Endothelial cell of umbilical vein (primary cell): ENCODE measurements around the gene UTRN. TPM values are rescaled to one million over a fixed set of nuclear protein-coding genes. Genes with fewer than 3 reads are reported as not detected.
A peak's percentile ranks its signal among the peaks of the same experiment; 100 is the strongest.

ENCODE experiments used
- BruUV-seq: library from RNA; stranded (reverse); fragments of 400-500 nt; replicated peaks from 2 replicates; lab custom pipeline; 2021; lab: Mats Ljungman, UMichigan
- CTCF ChIA-PET: fragments of 300-600, 350-600 bp; sonication (Branson Sonifier 250); formaldehyde crosslinking; loops from one replicate; lab custom pipeline; 2021; ENCODE audit warnings: antibody characterized with exemption, inconsistent platforms; lab: Charles Lee
- POLR2A ChIA-PET: fragments of 300-600, 350-600 bp; sonication (Branson Sonifier 250); formaldehyde crosslinking; loops from one replicate; lab custom pipeline; 2021; ENCODE audit warnings: antibody characterized with exemption, inconsistent platforms; lab: Charles Lee
- DNase-seq: peaks from one replicate; pipeline ENCODE4 v3.0.0-alpha.2; 2011; ENCODE audit warnings: low read depth, low spot score
- FAIRE-seq: peaks from 2 replicates; lab custom pipeline; 2011; peaks lifted over from hg19 to GRCh38; lab: Jason Lieb, UNC
- H2AFZ ChIP-seq: 2 replicates; pipeline ENCODE4 v1.6.0; 2012; ENCODE audit warnings: low read depth, low read length, control low read depth, inconsistent platforms
- H3K27ac ChIP-seq: 2 replicates; pipeline ENCODE4 v1.5.1; 2011; ENCODE audit warnings: low read depth, mild to moderate bottlenecking, control low read depth, low read length, moderate library complexity; ENCODE audit not compliant: insufficient read depth
- H3K27me3 ChIP-seq, 2 experiments: 2 replicates each; pipeline versions ENCODE4 v1.6.0 to v1.6.1; 2011; ENCODE audit warnings: low read length in 2 of 2, mixed read lengths in 1 of 2; ENCODE audit not compliant: control insufficient read depth in 2 of 2, insufficient read depth in 2 of 2
- H3K36me3 ChIP-seq, 2 experiments: 2 replicates in 1 of 2; 3 replicates in 1 of 2; pipeline ENCODE4 v1.5.1; 2011; ENCODE audit warnings: low read length in 2 of 2, mild to moderate bottlenecking in 1 of 2, moderate library complexity in 1 of 2; ENCODE audit not compliant: control insufficient read depth in 2 of 2, insufficient read depth in 2 of 2; ENCODE audit errors: extremely low read depth in 1 of 2
- H3K4me1 ChIP-seq: 3 replicates; pipeline ENCODE4 v1.5.1; 2011; ENCODE audit warnings: mild to moderate bottlenecking, low read length; ENCODE audit not compliant: control insufficient read depth, insufficient read depth; ENCODE audit errors: extremely low read depth
- H3K4me2 ChIP-seq: 2 replicates; pipeline ENCODE4 v1.6.1; 2011; ENCODE audit warnings: low read length, control low read depth, mixed read lengths; ENCODE audit not compliant: insufficient read depth
- H3K4me3 ChIP-seq, 3 experiments: fragments of 200-600 bp in 1 of 3; sonication (generic), shearing (Covaris generic) in 1 of 3; replicated peaks in 1 of 3; 2 replicates each; pipeline ENCODE4 v1.5.1; 2011 to 2016; ENCODE audit warnings: control low read depth in 3 of 3, low read length in 3 of 3, mild to moderate bottlenecking in 2 of 3, inconsistent platforms in 1 of 3, low read depth in 1 of 3, moderate library complexity in 1 of 3; ENCODE audit not compliant: insufficient read depth in 1 of 3
- H3K79me2 ChIP-seq: 2 replicates; pipeline ENCODE4 v1.6.0; 2012; ENCODE audit warnings: low read length, inconsistent platforms; ENCODE audit not compliant: control insufficient read depth, insufficient read depth
- H3K9ac ChIP-seq: replicated peaks from 2 replicates; pipeline ENCODE3; 2011; ENCODE audit warnings: low read length, control low read depth; ENCODE audit not compliant: insufficient read depth; ENCODE audit errors: extremely low read depth
- H3K9me1 ChIP-seq: replicated peaks from 3 replicates; pipeline ENCODE4 v1.6.0; 2011; ENCODE audit warnings: mild to moderate bottlenecking, low read length; ENCODE audit not compliant: control insufficient read depth, insufficient read depth; ENCODE audit errors: extremely low read depth
- H3K9me3 ChIP-seq: replicated peaks from 2 replicates; pipeline ENCODE4 v1.5.1; 2012; ENCODE audit warnings: low read length, inconsistent platforms; ENCODE audit not compliant: control insufficient read depth, insufficient read depth
- H4K20me1 ChIP-seq: replicated peaks from 2 replicates; pipeline ENCODE3; 2011; ENCODE audit warnings: mild to moderate bottlenecking, low read length; ENCODE audit not compliant: control insufficient read depth, insufficient read depth; ENCODE audit errors: extremely low read depth
- EZH2 ChIP-seq: IDR thresholded peaks from 2 replicates; pipeline ENCODE4 v1.6.1; 2012; ENCODE audit warnings: borderline replicate concordance, low read depth, mild to moderate bottlenecking, moderate library complexity, low read length, inconsistent platforms; ENCODE audit not compliant: severe bottlenecking
- FOS ChIP-seq: IDR thresholded peaks from 2 replicates; pipeline ENCODE4 v1.6.1; 2011; ENCODE audit warnings: mild to moderate bottlenecking, low read length, moderate library complexity, borderline replicate concordance; ENCODE audit not compliant: insufficient read depth
- GATA2 ChIP-seq: IDR thresholded peaks from 2 replicates; pipeline ENCODE4 v1.7.0; 2011; ENCODE audit warnings: low read depth, mild to moderate bottlenecking, moderate library complexity, mixed read lengths, low read length; ENCODE audit not compliant: insufficient read length, insufficient read depth
- JUN ChIP-seq: IDR thresholded peaks from 2 replicates; pipeline ENCODE4 v1.6.1; 2011; ENCODE audit warnings: borderline replicate concordance, low read depth; ENCODE audit not compliant: insufficient read length, insufficient read depth
- MYC ChIP-seq: IDR thresholded peaks from one replicate; pipeline ENCODE4 v1.6.1; 2011; ENCODE audit warnings: mild to moderate bottlenecking, low read depth, low read length
- POLR2A ChIP-seq: IDR thresholded peaks from 2 replicates; pipeline ENCODE4 v1.6.1; 2012; ENCODE audit warnings: low read depth, mild to moderate bottlenecking, control low read depth, low read length
- POLR2AphosphoS5 ChIP-seq: IDR thresholded peaks from 2 replicates; pipeline ENCODE4 v1.6.1; 2012; ENCODE audit warnings: low read depth, mild to moderate bottlenecking, control low read depth, low read length, moderate library complexity; ENCODE audit not compliant: insufficient read depth
- dilution Hi-C: fragments of 300-500 bp; cut with MboI; formaldehyde crosslinking; loops from one replicate; pipeline ENCODE4 v1.15.0; 2019; ENCODE audit warnings: low sequenced_read_pairs; ENCODE audit not compliant: extremely low pct_ligation_motif_present
- intact Hi-C: fragments of 100-400 bp; cut with micrococcal nuclease; formaldehyde crosslinking; loops from one replicate; pipeline ENCODE4 v1.10.0; 2022
- polyA plus RNA-seq, 4 experiments: library from polyadenylated mRNA; depleted of rRNA in 3 of 4; stranded (reverse) in 3 of 4; unstranded in 1 of 4; fragments of >200 nt; gene quantifications; 2 replicates each; pipeline versions ENCODE4 v1.2.1 to v1.2.3, GENCODE V29; 2011 to 2012; ENCODE audit warnings: missing spikeins in 1 of 4
- total RNA-seq: library from RNA; stranded (reverse); gene quantifications from 2 replicates; pipeline ENCODE4 v1.2.3, GENCODE V29; 2021
- TF ChIP-seq, protein P1 (sequence below): IDR thresholded peaks from 2 replicates; pipeline ENCODE4 v1.6.1; 2011; ENCODE audit not compliant: insufficient read depth, insufficient read length

Gene UTRN
- total and polyA plus RNA-seq, 2 donors (not counting 3 experiments of a cell fraction or from before 2014, with no cell fraction given): 37.4 to 224 TPM

DNA sequence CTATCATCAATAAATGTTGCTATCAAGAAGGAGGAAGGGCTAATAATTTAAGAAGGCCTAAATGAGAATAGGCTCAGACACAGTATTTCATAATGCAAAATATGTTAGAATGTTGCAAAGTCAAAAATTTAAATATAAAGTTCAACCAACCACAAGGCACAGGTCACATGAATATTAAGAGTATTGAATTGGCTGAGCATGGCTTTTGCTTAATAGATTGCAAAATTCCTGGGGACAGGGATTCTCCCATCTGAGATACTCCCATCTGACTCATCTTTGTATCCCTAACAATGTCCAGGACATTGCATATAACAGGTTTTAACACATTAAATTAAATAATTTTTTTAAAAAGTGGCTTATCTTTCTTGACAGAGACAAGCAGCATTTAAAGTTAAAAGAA, 32.9 kb upstream of the UTRN start:
- no peaks in the 10 kb centered on the region for H3K9me1 ChIP-seq
- FAIRE-seq (no peak), DNase-seq (no peak)
- H3K79me2 ChIP-seq: no peaks in the 10 kb centered on the region
- POLR2A ChIA-PET: no interaction called here
- H3K9ac ChIP-seq: no peak overlapping the region
- H4K20me1 ChIP-seq: no peaks in the 10 kb centered on the region
- H3K27ac ChIP-seq: no peak overlapping the region
- no peak overlapping the region for H3K4me2 ChIP-seq
- no peak overlapping the region for H2AFZ ChIP-seq
- H3K36me3 ChIP-seq: no peaks in the 10 kb centered on the region
- H3K27me3 ChIP-seq: peaks cover 0 to 3% of the 10 kb centered on the region in 2 experiments
- TF ChIP-seq MYC (no peak), JUN (no peak), POLR2A (no peak), EZH2 (no peak), FOS (no peak), GATA2 (no peak), POLR2AphosphoS5 (no peak)
- TF ChIP-seq, protein P1, sequence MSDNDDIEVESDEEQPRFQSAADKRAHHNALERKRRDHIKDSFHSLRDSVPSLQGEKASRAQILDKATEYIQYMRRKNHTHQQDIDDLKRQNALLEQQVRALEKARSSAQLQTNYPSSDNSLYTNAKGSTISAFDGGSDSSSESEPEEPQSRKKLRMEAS: no peak
- dilution Hi-C loops: no loop called here
- H3K9me3 ChIP-seq: no peaks in the 10 kb centered on the region
- no peak overlapping the region for H3K4me3 ChIP-seq
- CTCF ChIA-PET: interaction anchor here (2.0 kb wide), 1 partner anchor 19 kb away, joined by 6 read pairs; no protein-coding TSS in a partner anchor
- H3K4me1 ChIP-seq: no peaks in the 10 kb centered on the region
- intact Hi-C loops: no loop called here
- no TSS peak for BruUV-seq

DNA sequence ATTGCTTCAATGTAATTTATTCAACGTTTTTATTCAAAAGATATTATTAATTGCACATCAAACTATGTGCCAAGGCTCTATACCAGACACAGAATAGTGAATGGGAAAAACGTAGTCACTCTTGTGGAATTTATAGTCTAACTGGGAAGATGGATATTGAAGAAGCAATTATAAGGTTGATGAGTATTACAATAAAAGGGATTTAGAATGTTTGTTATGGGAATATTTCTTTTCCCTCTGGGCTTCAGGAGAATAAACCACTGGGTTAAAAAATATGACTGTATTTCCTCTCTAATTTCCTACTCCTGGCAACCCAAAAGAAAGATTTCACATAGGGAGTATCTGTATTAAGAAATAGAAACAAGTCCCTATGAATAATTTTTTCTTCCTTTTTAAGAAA, 25.1 kb upstream of the UTRN start:
- H3K9me3 ChIP-seq: no peaks in the 10 kb centered on the region
- no peaks in the 10 kb centered on the region for H3K27me3 ChIP-seq
- H2AFZ ChIP-seq: no peak overlapping the region
- no peaks in the 10 kb centered on the region for H4K20me1 ChIP-seq
- POLR2A ChIA-PET: no interaction called here
- no peaks in the 10 kb centered on the region for H3K36me3 ChIP-seq
- H3K4me3 ChIP-seq: no peak overlapping the region
- no peak overlapping the region for H3K9ac ChIP-seq
- TF ChIP-seq POLR2AphosphoS5 (no peak), MYC (no peak), JUN (no peak), EZH2 (no peak), FOS (no peak), POLR2A (no peak)
- TF ChIP-seq, protein P1: no peak
- intact Hi-C loops (no loop called here), dilution Hi-C loops (no loop called here)
- CTCF ChIA-PET: interaction anchor here (1.0 kb wide), 1 partner anchor 155 kb away, joined by 5 read pairs; no protein-coding TSS in a partner anchor
- DNase-seq (peak; percentile 29), FAIRE-seq (peak; percentile 47)
- BruUV-seq: no TSS peak
- peaks cover 21% of the 10 kb centered on the region for H3K4me1 ChIP-seq
- no peaks in the 10 kb centered on the region for H3K79me2 ChIP-seq
- no peaks in the 10 kb centered on the region for H3K9me1 ChIP-seq
- H3K4me2 ChIP-seq: peak overlapping the region; percentile 24
- H3K27ac ChIP-seq: no peak overlapping the region
